HL-60 (cell line): ENCODE results near the gene WFDC6.

Experiments
- DNase-seq, 2 experiments: peaks; one replicate each; pipeline ENCODE4 v3.0.0-alpha.2; 2010 to 2020; ENCODE audit warnings: low read depth in 1 of 2, low spot score in 1 of 2
- H3K27ac ChIP-seq: fragments of 250-450 bp; sonication (Bioruptor Pico); replicated peaks from 2 replicates; pipeline ENCODE4 v1.5.1; 2020; ENCODE audit warnings: mild to moderate bottlenecking, moderate library complexity
- H3K27me3 ChIP-seq: fragments of 250-450 bp; sonication (Bioruptor Pico); 2 replicates; pipeline ENCODE4 v1.5.1; 2021; ENCODE audit warnings: mild to moderate bottlenecking, moderate library complexity; ENCODE audit not compliant: insufficient read depth, poor library complexity, severe bottlenecking
- H3K4me3 ChIP-seq: replicated peaks from 2 replicates; pipeline ENCODE4 v1.5.1; 2011; ENCODE audit warnings: mild to moderate bottlenecking, control low read depth, low read length; ENCODE audit not compliant: insufficient read depth
- GABPA ChIP-seq: IDR thresholded peaks from 2 replicates; pipeline ENCODE4 v1.6.1; 2012; ENCODE audit warnings: low read depth
- POLR2AphosphoS5 ChIP-seq: IDR thresholded peaks from 2 replicates; pipeline ENCODE4 v1.6.1; 2012; ENCODE audit warnings: low read depth
- SPI1 ChIP-seq: IDR thresholded peaks from 2 replicates; pipeline ENCODE4 v1.6.1; 2012; ENCODE audit warnings: low read depth, mild to moderate bottlenecking, borderline replicate concordance
- TF ChIP-seq, protein P1 (sequence below): IDR thresholded peaks from one replicate; pipeline ENCODE4 v1.5.1; 2011; ENCODE audit warnings: low read length, control low read depth, inconsistent platforms; ENCODE audit not compliant: insufficient read depth
- TF ChIP-seq, protein P2 (sequence below): IDR thresholded peaks from 2 replicates; pipeline ENCODE4 v1.6.1; 2012; ENCODE audit warnings: low read depth; ENCODE audit not compliant: insufficient replicate concordance

Gene WFDC6

GRCh38 chr20:45487231-45487635, 52.0 kb downstream of the WFDC6 start:
- TF ChIP-seq, protein P1, sequence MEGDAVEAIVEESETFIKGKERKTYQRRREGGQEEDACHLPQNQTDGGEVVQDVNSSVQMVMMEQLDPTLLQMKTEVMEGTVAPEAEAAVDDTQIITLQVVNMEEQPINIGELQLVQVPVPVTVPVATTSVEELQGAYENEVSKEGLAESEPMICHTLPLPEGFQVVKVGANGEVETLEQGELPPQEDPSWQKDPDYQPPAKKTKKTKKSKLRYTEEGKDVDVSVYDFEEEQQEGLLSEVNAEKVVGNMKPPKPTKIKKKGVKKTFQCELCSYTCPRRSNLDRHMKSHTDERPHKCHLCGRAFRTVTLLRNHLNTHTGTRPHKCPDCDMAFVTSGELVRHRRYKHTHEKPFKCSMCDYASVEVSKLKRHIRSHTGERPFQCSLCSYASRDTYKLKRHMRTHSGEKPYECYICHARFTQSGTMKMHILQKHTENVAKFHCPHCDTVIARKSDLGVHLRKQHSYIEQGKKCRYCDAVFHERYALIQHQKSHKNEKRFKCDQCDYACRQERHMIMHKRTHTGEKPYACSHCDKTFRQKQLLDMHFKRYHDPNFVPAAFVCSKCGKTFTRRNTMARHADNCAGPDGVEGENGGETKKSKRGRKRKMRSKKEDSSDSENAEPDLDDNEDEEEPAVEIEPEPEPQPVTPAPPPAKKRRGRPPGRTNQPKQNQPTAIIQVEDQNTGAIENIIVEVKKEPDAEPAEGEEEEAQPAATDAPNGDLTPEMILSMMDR, result no peak
- TF ChIP-seq SPI1 (no peak), POLR2AphosphoS5 (no peak), GABPA (no peak)
- TF ChIP-seq, protein P2, sequence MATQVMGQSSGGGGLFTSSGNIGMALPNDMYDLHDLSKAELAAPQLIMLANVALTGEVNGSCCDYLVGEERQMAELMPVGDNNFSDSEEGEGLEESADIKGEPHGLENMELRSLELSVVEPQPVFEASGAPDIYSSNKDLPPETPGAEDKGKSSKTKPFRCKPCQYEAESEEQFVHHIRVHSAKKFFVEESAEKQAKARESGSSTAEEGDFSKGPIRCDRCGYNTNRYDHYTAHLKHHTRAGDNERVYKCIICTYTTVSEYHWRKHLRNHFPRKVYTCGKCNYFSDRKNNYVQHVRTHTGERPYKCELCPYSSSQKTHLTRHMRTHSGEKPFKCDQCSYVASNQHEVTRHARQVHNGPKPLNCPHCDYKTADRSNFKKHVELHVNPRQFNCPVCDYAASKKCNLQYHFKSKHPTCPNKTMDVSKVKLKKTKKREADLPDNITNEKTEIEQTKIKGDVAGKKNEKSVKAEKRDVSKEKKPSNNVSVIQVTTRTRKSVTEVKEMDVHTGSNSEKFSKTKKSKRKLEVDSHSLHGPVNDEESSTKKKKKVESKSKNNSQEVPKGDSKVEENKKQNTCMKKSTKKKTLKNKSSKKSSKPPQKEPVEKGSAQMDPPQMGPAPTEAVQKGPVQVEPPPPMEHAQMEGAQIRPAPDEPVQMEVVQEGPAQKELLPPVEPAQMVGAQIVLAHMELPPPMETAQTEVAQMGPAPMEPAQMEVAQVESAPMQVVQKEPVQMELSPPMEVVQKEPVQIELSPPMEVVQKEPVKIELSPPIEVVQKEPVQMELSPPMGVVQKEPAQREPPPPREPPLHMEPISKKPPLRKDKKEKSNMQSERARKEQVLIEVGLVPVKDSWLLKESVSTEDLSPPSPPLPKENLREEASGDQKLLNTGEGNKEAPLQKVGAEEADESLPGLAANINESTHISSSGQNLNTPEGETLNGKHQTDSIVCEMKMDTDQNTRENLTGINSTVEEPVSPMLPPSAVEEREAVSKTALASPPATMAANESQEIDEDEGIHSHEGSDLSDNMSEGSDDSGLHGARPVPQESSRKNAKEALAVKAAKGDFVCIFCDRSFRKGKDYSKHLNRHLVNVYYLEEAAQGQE, result no peak

DNA sequence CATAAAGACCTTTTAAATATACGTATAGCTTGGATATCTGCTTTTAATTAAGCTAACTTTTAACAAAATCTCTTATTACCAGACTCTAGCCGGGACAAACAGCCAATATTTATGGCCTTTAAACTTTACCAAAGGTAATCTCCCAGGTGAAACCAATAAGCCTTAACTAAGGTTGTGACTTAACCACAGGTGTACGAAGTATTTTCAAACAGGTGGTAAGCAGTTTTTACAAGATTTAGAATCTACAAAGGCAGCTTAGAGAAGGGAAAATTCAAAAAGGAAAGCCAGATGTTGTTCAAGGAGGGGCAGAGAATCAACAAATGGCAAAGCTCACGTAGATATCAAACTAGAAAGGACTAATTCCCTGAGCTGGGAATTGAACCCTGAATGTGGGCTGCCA, 53.9 kb downstream of the WFDC6 start:
- TF ChIP-seq SPI1 (no peak), GABPA (no peak), POLR2AphosphoS5 (no peak)
- TF ChIP-seq, protein P2, result no peak
- TF ChIP-seq, protein P1, result no peak
- no peak overlapping the region for H3K27ac ChIP-seq
- DNase-seq, result no peak
- peaks cover 17% of the 10 kb centered on the region for H3K27me3 ChIP-seq
- no peak overlapping the region for H3K4me3 ChIP-seq

More at GRCh38 chr20:45487231-45487635, 52.0 kb downstream of the WFDC6 start:
- DNase-seq, result no peak
- H3K4me3 ChIP-seq, result no peak overlapping the region
- H3K27ac ChIP-seq, result no peak overlapping the region
- H3K27me3 ChIP-seq, result peaks cover 17% of the 10 kb centered on the region

DNA sequence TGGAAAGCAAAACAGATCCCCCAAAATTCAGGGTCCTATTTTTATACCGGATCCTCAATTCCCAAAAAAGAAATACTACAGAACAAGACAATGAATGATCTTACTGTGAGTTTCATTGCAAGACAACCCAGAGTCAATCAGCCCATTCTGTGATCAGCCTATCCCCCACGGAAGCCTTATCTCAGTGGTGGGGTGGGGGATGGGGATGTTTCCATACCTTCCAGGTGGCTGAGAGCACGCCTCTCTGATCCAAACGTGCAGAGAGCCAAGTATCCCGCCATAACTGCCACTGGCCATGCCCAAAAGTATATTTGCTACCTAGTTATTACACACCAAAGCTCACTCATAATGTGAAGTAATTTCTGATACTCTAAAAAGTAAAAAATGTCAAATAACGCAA, 54.6 kb downstream of the WFDC6 start:
- TF ChIP-seq, protein P2, result no peak
- TF ChIP-seq SPI1 (no peak), GABPA (no peak), POLR2AphosphoS5 (no peak)
- TF ChIP-seq, protein P1, result no peak
- no peak overlapping the region for H3K27ac ChIP-seq
- peaks cover 17% of the 10 kb centered on the region for H3K27me3 ChIP-seq
- no peak overlapping the region for H3K4me3 ChIP-seq
- DNase-seq, result no peak
